K562 (cell line): Measurements from ENCODE around the gene PLEKHA1. TPM values are rescaled to one million over a fixed set of nuclear protein-coding genes. Genes with fewer than 3 reads are reported as not detected.

ENCODE experiments used
- ATAC-seq: fragments of 200-7000 bp; cut with Tn5 transposase; 3 replicates; pipeline ENCODE4 v1.9.1; 2020; ENCODE audit warnings: moderate library complexity
- BruUV-seq: library from RNA; stranded (reverse); fragments of 400-500 nt; replicated peaks from 2 replicates; lab custom pipeline; 2021; lab: Mats Ljungman, UMichigan
- CTCF ChIA-PET: fragments of 300-600 bp; formaldehyde crosslinking; extraction: SDS; loops from one replicate; lab custom pipeline; 2021; ENCODE audit warnings: low intra/inter-chr PET ratio; lab: Yijun Ruan, JAX
- POLR2A ChIA-PET: fragments of 300-600, 350-650 bp; sonication (Branson Sonifier 250); formaldehyde crosslinking; extraction: SDS; loops from one replicate; lab custom pipeline; 2021; ENCODE audit warnings: antibody characterized with exemption, inconsistent platforms; lab: Yijun Ruan, JAX
- DNase-seq, 4 experiments: peaks; one replicate each; pipeline versions ENCODE4 v3.0.0 to v3.0.0-alpha.2; 2011 to 2018; ENCODE audit warnings: low spot score in 3 of 4, mixed read lengths in 3 of 4; ENCODE audit errors: extremely low read depth in 1 of 4
- FAIRE-seq: peaks from 2 replicates; lab custom pipeline; 2011; peaks lifted over from hg19 to GRCh38; lab: Jason Lieb, UNC
- H2AFZ ChIP-seq: 2 replicates; pipeline ENCODE4 v1.6.0; 2011; ENCODE audit warnings: low read depth, low read length, control low read depth, inconsistent platforms
- H3K27ac ChIP-seq: fragments of 200-600 bp; 3 replicates; pipeline ENCODE4 v1.8.0; 2011; ENCODE audit warnings: low read depth, mild to moderate bottlenecking, control low read depth, inconsistent platforms, low read length, moderate library complexity, mixed read lengths; ENCODE audit errors: extremely low read depth
- H3K27me3 ChIP-seq, 2 experiments: fragments of 300-600 bp in 1 of 2; 2 replicates in 1 of 2; 3 replicates in 1 of 2; pipeline versions ENCODE4 v1.6.0 to v1.8.0; 2011; ENCODE audit warnings: inconsistent platforms in 2 of 2, low read length in 2 of 2, mild to moderate bottlenecking in 1 of 2, mixed read lengths in 1 of 2, moderate library complexity in 1 of 2; ENCODE audit not compliant: control insufficient read depth in 2 of 2, insufficient read depth in 2 of 2
- H3K36me3 ChIP-seq: fragments of 300-600 bp; 3 replicates; pipeline ENCODE4 v1.8.0; 2011; ENCODE audit warnings: mild to moderate bottlenecking, low read length, inconsistent platforms; ENCODE audit not compliant: control insufficient read depth, insufficient read depth
- H3K4me1 ChIP-seq, 2 experiments: fragments of 200-600 bp in 1 of 2; replicated peaks in 1 of 2; 2 replicates in 1 of 2; 3 replicates in 1 of 2; pipeline versions ENCODE4 v1.5.1 to v1.8.0; 2011; ENCODE audit warnings: inconsistent platforms in 2 of 2, low read length in 2 of 2, mild to moderate bottlenecking in 1 of 2, mixed read lengths in 1 of 2, moderate library complexity in 1 of 2; ENCODE audit not compliant: control insufficient read depth in 2 of 2, insufficient read depth in 2 of 2
- H3K4me2 ChIP-seq: 2 replicates; pipeline ENCODE4 v1.6.1; 2011; ENCODE audit warnings: low read length, control low read depth, inconsistent platforms, mixed read lengths; ENCODE audit not compliant: insufficient read depth
- H3K4me3 ChIP-seq: fragments of 200-600 bp; sonication (generic), shearing (Covaris generic); 2 replicates; pipeline ENCODE4 v1.5.1; 2016; ENCODE audit warnings: control low read depth, inconsistent platforms
- H3K79me2 ChIP-seq: fragments of 200-600 bp; 3 replicates; pipeline ENCODE4 v1.8.0; 2011; ENCODE audit warnings: low read length, inconsistent platforms; ENCODE audit not compliant: control insufficient read depth, insufficient read depth
- H3K9ac ChIP-seq, 2 experiments: 2 replicates each; pipeline versions ENCODE4 v1.6.0 to v1.6.1; 2011; ENCODE audit warnings: low read depth in 2 of 2, low read length in 2 of 2, control low read depth in 1 of 2, inconsistent platforms in 1 of 2, mild to moderate bottlenecking in 1 of 2, mixed read lengths in 1 of 2; ENCODE audit not compliant: insufficient read depth in 1 of 2
- H3K9me1 ChIP-seq: one replicate; pipeline ENCODE4 v1.6.0; 2011; ENCODE audit warnings: inconsistent platforms, mild to moderate bottlenecking, low read length, moderate library complexity; ENCODE audit not compliant: control insufficient read depth, insufficient read depth
- H3K9me3 ChIP-seq: replicated peaks from 2 replicates; pipeline ENCODE4 v1.5.1; 2011; ENCODE audit warnings: low read depth, low read length, inconsistent platforms; ENCODE audit not compliant: control insufficient read depth, insufficient read depth
- H4K20me1 ChIP-seq: replicated peaks from 2 replicates; pipeline ENCODE4 v1.6.1; 2011; ENCODE audit warnings: low read length, inconsistent platforms, mixed read lengths; ENCODE audit not compliant: control insufficient read depth, insufficient read depth
- KDM4B ChIP-seq, 2 experiments: fragments of 450-650 bp in 1 of 2; sonication (generic) in 1 of 2; IDR thresholded peaks; 2 replicates each; pipeline ENCODE4 v1.6.1; 2016 to 2017; ENCODE audit warnings: borderline replicate concordance in 2 of 2, antibody characterized with exemption in 1 of 2, low read depth in 1 of 2, mild to moderate bottlenecking in 1 of 2
- WGBS: fragments of 100-300 bp; shearing (Covaris generic); methylation state at CpG from one replicate; pipeline ENCODE4 v1.1.6; 2016; ENCODE audit warnings: low coverage, mixed read lengths; ENCODE audit not compliant: insufficient coverage; ENCODE audit errors: missing lambda C conversion rate; 5-methylcytosine and 5-hydroxymethylcytosine counted together
- in situ Hi-C: fragments of 300-500 bp; cut with MboI; formaldehyde crosslinking; loops from 4 replicates; pipeline ENCODE4 v1.15.0; 2018; ENCODE audit warnings: inconsistent platforms, mixed read lengths
- intact Hi-C: fragments of 100-400 bp; cut with micrococcal nuclease; formaldehyde crosslinking; loops from 2 replicates; pipeline ENCODE4 v1.14.2; 2022
- polyA plus RNA-seq, 8 experiments: library from polyadenylated mRNA; depleted of rRNA in 4 of 8; stranded (reverse) in 5 of 8; unstranded in 3 of 8; fragments of >200 nt; fragmentation: Nextera tagmentation in 2 of 8; fragmentation: Illumina TruSeq in 1 of 8; extraction: Ambion mirVana in 2 of 8; extraction: Trizol in 1 of 8; gene quantifications; 2 replicates each; pipeline versions ENCODE4 v1.2.1 to v1.2.3, GENCODE V29; 2011 to 2014; ENCODE audit warnings: inconsistent platforms in 1 of 8, missing spikeins in 1 of 8
- total RNA-seq, 7 experiments: library from RNA; depleted of rRNA in 6 of 7; stranded (reverse); fragments of >200 nt in 6 of 7; fragmentation: Illumina TruSeq in 2 of 7; extraction: Trizol in 2 of 7; gene quantifications; 2 replicates each; pipeline versions ENCODE4 v1.2.1 to v1.2.3, GENCODE V29; 2011 to 2021; ENCODE audit warnings: low replicate concordance in 1 of 7
- TF ChIP-seq, protein P1 (sequence below): sonication (generic); formaldehyde crosslinking; IDR thresholded peaks from 2 replicates; pipeline ENCODE4 v1.8.0; 2023; ENCODE audit warnings: mild to moderate bottlenecking, missing genetic modification reagents

The PLEKHA1 gene
- total and polyA plus RNA-seq, 9 of the 15 experiments (the other 6 are each of a cell fraction or from before 2014, with no cell fraction given) = 0.05 to 4.7 (median 1.0) TPM

GRCh38 chr10:122346326-122346950, 28.1 kb upstream of the PLEKHA1 start:
- no TSS peak for BruUV-seq
- no peak for TF ChIP-seq KDM4B (IDR thresholded peaks at IDR 0.05; ENCODE audit: borderline replicate concordance in 2 of 2, low read depth in 1 of 2)
- TF ChIP-seq, protein P1, sequence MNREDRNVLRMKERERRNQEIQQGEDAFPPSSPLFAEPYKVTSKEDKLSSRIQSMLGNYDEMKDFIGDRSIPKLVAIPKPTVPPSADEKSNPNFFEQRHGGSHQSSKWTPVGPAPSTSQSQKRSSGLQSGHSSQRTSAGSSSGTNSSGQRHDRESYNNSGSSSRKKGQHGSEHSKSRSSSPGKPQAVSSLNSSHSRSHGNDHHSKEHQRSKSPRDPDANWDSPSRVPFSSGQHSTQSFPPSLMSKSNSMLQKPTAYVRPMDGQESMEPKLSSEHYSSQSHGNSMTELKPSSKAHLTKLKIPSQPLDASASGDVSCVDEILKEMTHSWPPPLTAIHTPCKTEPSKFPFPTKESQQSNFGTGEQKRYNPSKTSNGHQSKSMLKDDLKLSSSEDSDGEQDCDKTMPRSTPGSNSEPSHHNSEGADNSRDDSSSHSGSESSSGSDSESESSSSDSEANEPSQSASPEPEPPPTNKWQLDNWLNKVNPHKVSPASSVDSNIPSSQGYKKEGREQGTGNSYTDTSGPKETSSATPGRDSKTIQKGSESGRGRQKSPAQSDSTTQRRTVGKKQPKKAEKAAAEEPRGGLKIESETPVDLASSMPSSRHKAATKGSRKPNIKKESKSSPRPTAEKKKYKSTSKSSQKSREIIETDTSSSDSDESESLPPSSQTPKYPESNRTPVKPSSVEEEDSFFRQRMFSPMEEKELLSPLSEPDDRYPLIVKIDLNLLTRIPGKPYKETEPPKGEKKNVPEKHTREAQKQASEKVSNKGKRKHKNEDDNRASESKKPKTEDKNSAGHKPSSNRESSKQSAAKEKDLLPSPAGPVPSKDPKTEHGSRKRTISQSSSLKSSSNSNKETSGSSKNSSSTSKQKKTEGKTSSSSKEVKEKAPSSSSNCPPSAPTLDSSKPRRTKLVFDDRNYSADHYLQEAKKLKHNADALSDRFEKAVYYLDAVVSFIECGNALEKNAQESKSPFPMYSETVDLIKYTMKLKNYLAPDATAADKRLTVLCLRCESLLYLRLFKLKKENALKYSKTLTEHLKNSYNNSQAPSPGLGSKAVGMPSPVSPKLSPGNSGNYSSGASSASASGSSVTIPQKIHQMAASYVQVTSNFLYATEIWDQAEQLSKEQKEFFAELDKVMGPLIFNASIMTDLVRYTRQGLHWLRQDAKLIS (CRISPR knock-in tag) = no peak
- Histone ChIP-seq H3K27ac (no peak overlapping the region), H3K4me3 (no peak overlapping the region), H3K4me2 (no peak overlapping the region), H2AFZ (no peak overlapping the region), H3K79me2 (no peaks in the 10 kb centered on the region), H3K9me1 (no peaks in the 10 kb centered on the region), H4K20me1 (no peaks in the 10 kb centered on the region), H3K9me3 (no peaks in the 10 kb centered on the region), H3K9ac (no peak overlapping the region), H3K36me3 (no peaks in the 10 kb centered on the region), H3K4me1 (no peaks in the 10 kb centered on the region), H3K27me3 (peaks cover 0 to 9% of the 10 kb centered on the region in 2 experiments; a peak in 4 of 5 replicates)
- FAIRE-seq = no peak
- CTCF ChIA-PET = no interaction called here
- POLR2A ChIA-PET = no interaction called here
- DNase-seq = no peak
- ATAC-seq = no peak
- intact Hi-C loops (loop anchor here (10.0 kb wide), 1 partner anchor 218 kb away; the partner anchor contains the start of gene DMBT1), in situ Hi-C loops (no loop called here)
- 6% methylated on average over 3 of the region's 4 CpGs for WGBS
